Measurements from ENCODE around the gene UNC13B.
"Not testable (repeated sequence)": the region's sequence is repeated elsewhere in the genome, so short reads cannot be mapped to it uniquely, and the experiment has no call there.

UNC13B gene

DNA sequence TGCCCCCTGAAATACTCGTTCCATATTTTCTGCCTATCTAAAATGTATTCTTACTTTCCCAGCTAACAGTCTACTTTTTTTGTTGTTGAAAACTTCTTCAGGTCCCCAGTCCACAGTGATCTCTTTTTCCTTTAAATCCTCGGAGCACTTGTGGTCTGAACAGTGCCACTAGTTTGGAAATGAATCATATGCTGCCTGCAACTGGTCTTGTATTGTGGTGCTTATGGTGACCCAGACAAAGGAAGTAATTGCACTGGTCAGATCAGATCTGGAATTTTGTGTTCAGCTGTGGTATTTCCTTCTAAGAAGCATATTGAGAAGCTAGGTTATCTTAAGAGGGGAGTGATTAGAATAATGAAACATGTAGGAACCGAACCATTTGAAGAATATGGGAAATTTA, 2.9 kb downstream of the UNC13B start:
- no peak for DNase-seq

DNA sequence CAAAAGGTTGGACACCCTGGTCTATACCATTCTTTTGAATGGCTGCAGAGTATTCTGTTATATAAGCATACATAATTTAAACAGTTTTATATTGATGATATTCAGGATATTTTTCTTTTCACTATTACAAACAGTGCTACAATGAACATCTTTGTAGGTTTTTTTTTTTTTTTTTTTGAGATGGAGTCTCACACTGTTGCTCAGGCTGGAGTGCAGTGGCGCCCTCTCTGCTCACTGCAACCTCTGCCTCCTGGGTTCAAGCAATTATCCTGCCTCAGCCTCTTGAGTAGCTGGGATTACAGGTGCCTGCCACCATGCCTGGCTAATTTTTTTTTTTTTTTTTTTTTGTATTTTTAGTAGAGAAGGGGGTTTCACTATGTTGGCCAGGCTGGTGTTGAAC, 5.6 kb downstream of the UNC13B start:
- not testable (repeated sequence) for DNase-seq

- DNase-seq, result no peak
Observed at GRCh38 chr9:35168963-35169362, 7.2 kb downstream of the UNC13B start.

DNA sequence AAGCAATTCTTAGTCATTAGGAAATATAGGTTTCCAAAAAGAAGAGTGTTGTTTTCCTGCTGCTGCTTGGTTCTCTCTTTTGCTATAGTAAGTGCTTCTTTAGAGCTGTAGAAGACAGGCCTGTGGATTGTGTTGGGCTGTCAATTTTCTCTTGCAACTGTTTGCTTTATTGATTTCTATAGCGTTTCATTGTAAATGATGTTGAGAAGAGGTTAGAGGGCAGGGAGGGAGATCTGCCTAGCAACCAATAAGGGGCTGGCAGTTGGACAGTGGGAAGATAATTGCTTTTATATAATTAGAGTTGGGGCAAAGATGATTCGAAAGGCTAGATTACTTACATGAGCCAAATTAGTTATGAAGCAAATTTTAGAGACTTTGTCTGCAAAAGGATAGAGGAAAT, 11.1 kb downstream of the UNC13B start:
- no peak for DNase-seq

- DNase-seq, result no peak
Observed at GRCh38 chr9:35177520-35177919, 15.7 kb downstream of the UNC13B start.

DNA sequence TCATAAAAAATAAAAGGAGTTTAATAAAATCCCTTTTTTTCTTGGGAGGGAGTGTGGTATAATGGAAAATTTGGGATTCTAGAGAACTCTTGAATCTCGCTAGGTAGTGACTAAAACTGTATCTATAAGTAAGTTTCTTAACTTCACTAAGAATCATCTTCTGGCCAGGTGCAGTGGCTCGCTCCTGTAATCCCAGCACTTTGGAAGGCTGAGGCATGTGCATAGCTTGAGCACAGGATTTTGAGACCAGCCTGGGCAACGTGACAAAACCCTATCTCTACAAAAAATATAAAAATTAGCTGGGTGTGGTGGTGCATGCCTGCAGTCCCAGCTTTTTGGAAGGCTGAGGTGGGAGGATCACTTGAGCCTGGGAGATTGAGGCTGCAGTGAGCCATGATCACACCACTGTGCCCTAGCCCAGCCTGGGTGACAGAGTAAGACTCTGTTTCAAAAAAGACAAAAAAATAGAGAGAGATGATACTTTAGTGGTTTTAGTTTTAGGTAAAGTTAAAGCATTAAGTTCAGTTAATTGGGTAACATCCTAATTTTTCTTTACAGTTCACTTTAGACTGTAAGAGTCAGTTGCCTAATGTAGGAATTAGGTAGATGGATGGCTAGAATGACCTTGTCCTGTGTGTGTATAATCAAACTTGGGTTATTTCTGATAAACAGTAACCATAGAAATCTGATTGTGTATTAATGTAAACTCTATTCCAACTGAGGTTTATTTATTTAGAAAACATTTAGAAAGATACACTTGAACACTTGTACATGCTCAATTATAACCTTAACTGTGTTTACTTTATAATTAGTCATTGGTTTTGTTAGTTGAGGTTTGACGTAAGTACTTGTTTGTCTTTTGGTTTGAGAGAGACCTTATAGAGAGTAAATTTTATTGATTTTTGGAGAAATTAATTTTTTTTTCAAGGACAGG, 17.8 kb downstream of the UNC13B start:
- no peak for DNase-seq

DNA sequence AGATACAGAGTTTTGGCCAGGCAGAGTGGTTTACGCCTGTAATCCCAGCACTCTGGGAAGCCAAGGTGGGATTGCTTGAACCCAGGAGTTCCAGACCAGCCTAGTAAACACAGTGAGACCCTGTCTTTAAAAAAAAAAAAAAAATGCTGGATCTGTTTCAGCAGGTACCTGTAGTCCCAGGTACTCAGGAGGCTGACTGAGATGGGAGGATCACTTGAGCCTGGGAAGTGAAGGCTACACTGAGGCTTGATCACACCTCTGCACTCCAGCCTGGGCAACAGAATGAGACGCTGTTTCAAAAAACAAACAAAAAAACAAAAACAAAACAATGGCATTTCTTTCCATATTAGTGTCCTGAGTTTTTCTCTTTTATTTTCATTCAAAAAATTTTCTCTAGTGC, 19.0 kb downstream of the UNC13B start:
- no peak for DNase-seq

DNA sequence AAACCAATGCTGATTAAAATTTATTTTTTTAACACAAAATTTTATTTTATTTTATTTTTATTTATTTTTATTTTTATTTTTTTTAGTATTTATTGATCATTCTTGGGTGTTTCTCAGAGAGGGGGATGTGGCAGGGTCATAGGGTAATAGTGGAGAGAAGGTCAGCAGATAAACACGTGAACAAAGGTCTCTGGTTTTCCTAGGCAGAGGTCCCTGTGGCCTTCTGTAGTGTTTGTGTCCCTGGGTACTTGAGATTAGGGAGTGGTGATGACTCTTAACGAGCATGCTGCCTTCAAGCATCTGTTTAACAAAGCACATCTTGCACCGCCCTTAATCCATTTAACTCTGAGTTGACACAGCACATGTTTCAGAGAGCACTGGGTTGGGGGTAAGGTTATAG, 20.6 kb downstream of the UNC13B start:
- not testable (repeated sequence) for DNase-seq

DNA sequence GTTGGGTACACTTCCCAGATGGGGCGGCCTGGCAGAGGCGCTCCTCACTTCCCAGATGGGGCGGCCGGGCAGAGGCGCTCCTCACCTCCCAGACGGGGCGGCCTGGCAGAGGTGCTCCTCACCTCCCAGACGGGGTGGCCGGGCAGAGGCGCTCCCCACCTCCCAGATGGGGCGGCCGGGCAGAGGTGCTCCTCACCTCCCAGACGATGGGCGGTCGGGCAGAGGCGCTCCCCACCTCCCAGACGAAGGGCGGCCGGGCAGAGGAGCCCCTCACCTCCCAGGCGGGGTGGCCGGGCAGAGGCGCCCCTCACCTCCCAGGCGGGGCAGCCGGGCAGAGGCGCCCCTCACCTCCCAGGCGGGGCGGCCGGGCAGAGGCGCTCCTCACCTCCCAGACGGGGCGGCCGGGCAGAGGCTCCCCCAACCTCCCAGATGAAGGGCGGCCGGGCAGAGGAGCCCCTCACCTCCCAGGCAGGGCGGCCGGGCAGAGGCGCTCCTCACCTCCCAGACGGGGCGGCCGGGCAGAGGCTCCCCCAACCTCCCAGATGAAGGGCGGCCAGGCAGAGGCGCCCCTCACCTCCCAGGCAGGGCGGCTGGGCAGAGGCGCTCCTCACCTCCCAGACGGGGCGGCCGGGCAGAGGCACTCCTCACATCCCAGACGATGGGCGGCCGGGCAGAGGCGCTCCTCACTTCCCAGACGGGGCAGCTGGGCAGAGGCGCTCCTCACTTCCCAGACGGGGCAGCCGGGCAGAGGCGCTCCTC, 21.4 kb downstream of the UNC13B start:
- DNase-seq, result not testable (repeated sequence)

- DNase-seq, result not testable (repeated sequence)
Observed at GRCh38 chr9:35183755-35184480, 22.1 kb downstream of the UNC13B start.

DNA sequence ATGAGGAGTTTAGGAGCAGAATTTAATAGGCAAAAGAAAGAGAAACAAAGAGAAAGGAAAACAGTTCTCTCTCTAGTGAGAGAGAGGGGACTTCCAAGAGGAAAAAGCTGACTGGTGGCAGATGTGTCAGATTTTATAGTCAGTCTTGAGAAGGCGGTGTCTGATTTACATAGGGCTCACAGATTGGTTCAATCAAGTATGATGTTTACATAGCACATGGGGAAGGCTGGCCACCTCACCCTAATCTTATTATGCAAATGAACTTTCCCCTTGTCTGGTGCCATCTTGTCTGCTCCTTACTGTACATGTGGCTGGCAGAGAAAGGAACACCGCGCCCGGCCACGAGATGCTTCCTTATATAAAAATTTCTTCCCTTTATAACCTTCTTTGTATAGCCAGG, 24.7 kb downstream of the UNC13B start:
- no peak for DNase-seq

GRCh38 chr9:35190203-35190602, 28.4 kb downstream of the UNC13B start:
- DNase-seq, result no peak

GRCh38 chr9:35191105-35191504, 29.3 kb downstream of the UNC13B start:
- no peak for DNase-seq

DNA sequence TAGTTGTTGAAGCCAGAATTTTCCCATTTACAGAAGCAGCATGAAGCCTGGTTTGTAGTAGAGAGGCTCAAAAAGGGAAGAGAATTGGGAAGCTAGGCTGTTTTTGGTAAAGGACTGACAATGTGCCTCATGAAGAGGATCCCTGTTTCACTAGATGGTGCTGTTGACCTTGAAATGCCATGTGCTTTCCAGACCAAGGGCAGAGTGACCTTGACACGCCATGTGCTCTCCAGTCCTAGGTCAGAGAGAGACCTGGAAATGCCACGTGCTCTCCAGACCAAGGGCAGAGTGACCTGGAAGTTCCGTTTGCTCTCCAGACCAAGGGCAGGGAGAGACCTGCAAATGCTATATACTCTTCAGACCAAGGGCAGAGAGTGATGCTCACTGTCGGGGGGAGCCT, 32.0 kb downstream of the UNC13B start:
- no peak for DNase-seq

GRCh38 chr9:35195683-35196082, 33.9 kb downstream of the UNC13B start:
- DNase-seq, result no peak

DNA sequence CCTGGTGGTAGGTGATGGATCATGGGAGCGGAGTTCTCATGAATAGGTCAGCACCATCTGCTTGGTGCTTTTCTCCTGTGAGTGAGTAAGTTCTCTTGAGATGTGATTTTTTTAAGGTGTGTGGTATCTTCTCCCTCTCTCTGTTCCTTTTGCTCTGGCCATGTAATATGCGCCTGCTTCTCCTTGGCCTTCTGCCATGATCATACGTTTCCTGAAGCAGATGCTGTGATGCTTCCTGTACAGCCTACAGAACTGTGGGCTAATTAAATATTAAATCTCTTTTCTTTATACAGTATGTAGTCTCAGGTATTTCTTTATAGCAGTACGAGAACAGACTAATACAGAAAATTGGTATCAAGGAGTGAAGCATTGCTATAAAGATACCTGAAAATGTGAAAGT, 36.4 kb downstream of the UNC13B start:
- DNase-seq, result no peak

- DNase-seq, result no peak
Observed at GRCh38 chr9:35203528-35203927, 41.7 kb downstream of the UNC13B start.

GRCh38 chr9:35205340-35205739, 43.5 kb downstream of the UNC13B start:
- DNase-seq, result no peak

GRCh38 chr9:35211854-35212253, 50.0 kb downstream of the UNC13B start:
- no peak for DNase-seq

DNA sequence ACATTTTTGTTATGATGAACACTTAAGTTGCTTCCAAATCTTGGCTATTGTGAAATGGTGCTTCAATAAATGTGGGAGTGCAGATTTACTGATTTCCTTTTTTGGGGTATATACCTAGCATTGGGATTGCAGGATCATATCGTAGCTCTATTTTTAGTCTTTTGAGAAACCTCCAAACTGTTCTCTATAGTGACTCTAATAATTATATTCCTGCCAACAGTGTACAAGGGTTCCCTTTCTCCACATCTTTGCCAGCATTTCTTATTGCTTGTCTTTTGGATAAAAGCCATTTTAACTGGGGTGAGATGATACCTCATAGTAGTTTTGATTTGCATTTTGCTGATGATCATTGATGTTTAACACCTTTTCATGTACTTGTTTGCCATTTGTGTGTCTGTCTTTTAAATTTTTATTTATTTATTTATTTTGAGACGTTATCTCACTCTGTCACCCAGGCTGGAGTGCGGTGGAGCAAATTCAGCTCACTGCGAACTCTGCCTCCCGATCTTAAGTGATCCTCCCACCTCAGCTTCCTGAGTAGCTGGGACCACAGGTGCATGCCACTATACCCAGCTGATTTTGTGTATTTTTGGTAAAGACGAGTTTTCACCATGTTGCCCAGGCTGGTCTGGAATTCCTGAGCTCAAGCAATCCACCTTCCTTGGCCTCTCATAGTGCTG, 59.0 kb downstream of the UNC13B start:
- DNase-seq, result no peak

GRCh38 chr9:35225677-35226076, 63.9 kb downstream of the UNC13B start:
- no peak for DNase-seq

DNA sequence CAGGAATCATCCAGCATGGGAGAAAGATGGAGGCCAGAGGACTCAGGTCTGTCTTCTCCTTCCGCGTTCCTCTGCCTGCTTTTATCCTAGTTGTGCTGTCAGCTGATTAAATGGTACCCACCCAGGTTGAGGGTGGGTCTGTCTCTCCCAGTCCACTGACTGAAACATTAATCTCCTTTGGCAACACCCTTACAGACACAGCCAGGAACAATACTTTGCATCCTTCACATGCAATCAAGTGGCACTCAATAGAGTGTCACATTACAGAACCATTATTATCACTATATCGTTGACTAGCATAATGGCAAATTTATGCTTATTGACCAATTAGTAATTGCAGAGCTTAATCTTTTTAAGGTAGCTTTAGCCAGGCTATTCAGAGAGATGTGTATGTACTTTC, 64.8 kb downstream of the UNC13B start:
- DNase-seq, result no peak

GRCh38 chr9:35227284-35227683, 65.5 kb downstream of the UNC13B start:
- DNase-seq, result no peak
